ENCODE data around the gene NKAPD1. TPM values are rescaled to one million over a fixed set of nuclear protein-coding genes. Genes with fewer than 3 reads are reported as not detected.

Gene NKAPD1
- total and polyA plus RNA-seq, 2 of the 13 experiments (the other 11 are each of a cell fraction or from before 2014, with no cell fraction given) = 11.2 to 22.5 TPM

DNA sequence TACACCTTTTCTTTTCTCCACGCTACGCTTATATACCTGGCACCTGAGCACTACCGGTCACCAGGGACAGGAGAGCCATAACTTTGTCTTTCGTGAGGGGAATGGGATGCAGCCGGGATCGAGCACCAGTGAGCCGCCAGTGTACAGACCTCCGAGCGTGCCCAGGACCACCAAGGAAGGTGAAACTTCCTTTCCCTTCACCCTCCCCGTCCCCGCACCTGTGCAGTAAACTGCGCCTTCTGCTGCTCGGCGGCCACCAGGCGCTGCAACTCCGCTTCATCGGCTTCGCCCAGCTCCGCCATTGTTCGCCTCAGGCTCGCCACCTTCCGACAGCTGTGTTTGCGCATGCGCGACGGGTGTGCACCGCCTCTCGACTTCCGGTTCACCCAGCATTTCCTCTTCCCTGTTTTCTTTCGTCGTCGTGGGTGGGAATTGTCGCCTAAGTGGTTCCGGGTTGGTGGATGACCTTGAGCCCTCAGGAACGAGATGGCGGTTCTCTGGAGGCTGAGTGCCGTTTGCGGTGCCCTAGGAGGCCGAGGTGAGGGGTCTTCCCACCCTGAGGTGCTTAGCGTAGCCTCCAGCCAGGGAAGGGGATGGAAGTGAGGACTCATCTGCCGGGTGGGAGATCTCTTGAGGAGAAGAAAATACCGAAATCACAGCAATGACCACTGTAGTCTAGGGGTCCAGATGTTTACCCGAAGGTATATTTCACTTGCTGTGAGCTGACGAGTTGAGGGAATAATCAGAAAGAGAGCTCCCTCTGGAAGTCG is 12.5 kb downstream of the NKAPD1 start, which contains the start of the genes SDHD and TIMM8B (continued):
- peak; percentile 66 for TF ChIP-seq MIER3 (CRISPR knock-in tag; IDR thresholded peaks at IDR 0.05; ENCODE audit: borderline replicate concordance)
- no peak for TF ChIP-seq ZNF513 (CRISPR knock-in tag; conservative IDR thresholded peaks at IDR 0.05)
- 0 out of 2 replicates have a peak, but pooled peaks have one; percentile 54 for TF ChIP-seq SP4 (CRISPR knock-in tag; IDR thresholded peaks at IDR 0.05)
- no peak for TF ChIP-seq ARID3A (IDR thresholded peaks at IDR 0.05; ENCODE audit: low read depth, low read length)
- TF ChIP-seq KDM4B (CRISPR knock-in tag; IDR thresholded peaks at IDR 0.05) = peak; percentile 93
- peak; percentile 99 for TF ChIP-seq KAT8 (CRISPR knock-in tag; IDR thresholded peaks at IDR 0.05)
- TF ChIP-seq, protein P1, sequence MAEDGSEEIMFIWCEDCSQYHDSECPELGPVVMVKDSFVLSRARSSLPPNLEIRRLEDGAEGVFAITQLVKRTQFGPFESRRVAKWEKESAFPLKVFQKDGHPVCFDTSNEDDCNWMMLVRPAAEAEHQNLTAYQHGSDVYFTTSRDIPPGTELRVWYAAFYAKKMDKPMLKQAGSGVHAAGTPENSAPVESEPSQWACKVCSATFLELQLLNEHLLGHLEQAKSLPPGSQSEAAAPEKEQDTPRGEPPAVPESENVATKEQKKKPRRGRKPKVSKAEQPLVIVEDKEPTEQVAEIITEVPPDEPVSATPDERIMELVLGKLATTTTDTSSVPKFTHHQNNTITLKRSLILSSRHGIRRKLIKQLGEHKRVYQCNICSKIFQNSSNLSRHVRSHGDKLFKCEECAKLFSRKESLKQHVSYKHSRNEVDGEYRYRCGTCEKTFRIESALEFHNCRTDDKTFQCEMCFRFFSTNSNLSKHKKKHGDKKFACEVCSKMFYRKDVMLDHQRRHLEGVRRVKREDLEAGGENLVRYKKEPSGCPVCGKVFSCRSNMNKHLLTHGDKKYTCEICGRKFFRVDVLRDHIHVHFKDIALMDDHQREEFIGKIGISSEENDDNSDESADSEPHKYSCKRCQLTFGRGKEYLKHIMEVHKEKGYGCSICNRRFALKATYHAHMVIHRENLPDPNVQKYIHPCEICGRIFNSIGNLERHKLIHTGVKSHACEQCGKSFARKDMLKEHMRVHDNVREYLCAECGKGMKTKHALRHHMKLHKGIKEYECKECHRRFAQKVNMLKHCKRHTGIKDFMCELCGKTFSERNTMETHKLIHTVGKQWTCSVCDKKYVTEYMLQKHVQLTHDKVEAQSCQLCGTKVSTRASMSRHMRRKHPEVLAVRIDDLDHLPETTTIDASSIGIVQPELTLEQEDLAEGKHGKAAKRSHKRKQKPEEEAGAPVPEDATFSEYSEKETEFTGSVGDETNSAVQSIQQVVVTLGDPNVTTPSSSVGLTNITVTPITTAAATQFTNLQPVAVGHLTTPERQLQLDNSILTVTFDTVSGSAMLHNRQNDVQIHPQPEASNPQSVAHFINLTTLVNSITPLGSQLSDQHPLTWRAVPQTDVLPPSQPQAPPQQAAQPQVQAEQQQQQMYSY (CRISPR knock-in tag; IDR thresholded peaks at IDR 0.05) = no peak
- peak; percentile 94 for TF ChIP-seq AKAP8 (CRISPR knock-in tag; IDR thresholded peaks at IDR 0.05)
- TF ChIP-seq ESRRA (CRISPR knock-in tag; IDR thresholded peaks at IDR 0.05; ENCODE audit: low read depth) = peak; percentile 91
- TF ChIP-seq, protein P2, sequence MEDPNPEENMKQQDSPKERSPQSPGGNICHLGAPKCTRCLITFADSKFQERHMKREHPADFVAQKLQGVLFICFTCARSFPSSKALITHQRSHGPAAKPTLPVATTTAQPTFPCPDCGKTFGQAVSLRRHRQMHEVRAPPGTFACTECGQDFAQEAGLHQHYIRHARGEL (CRISPR knock-in tag; IDR thresholded peaks at IDR 0.05) = no peak
- TF ChIP-seq, protein P3, sequence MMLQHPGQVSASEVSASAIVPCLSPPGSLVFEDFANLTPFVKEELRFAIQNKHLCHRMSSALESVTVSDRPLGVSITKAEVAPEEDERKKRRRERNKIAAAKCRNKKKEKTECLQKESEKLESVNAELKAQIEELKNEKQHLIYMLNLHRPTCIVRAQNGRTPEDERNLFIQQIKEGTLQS (CRISPR knock-in tag; IDR thresholded peaks at IDR 0.05) = 0 out of 2 replicates have a peak, but pooled peaks have one; percentile 4
- no peak for TF ChIP-seq TEAD2 (CRISPR knock-in tag; IDR thresholded peaks at IDR 0.05)
- peak; percentile 76; the same call in 1 of the 2 replicates for TF ChIP-seq HDAC2 (CRISPR knock-in tag; IDR thresholded peaks at IDR 0.05)
- TF ChIP-seq ZNF567 (CRISPR knock-in tag; IDR thresholded peaks at IDR 0.05; ENCODE audit: borderline replicate concordance) = peak; percentile 57; the same call in 1 of the 2 replicates
- peak; percentile 68 for TF ChIP-seq CREB1 (IDR thresholded peaks at IDR 0.05)
- peak; percentile 93 for TF ChIP-seq CREB1 (CRISPR knock-in tag; IDR thresholded peaks at IDR 0.05)
- peak; percentile 96 for TF ChIP-seq THAP11 (CRISPR knock-in tag; IDR thresholded peaks at IDR 0.05)
- no peak for TF ChIP-seq SP1 (IDR thresholded peaks at IDR 0.05)
- peak; percentile 60 for TF ChIP-seq SP1 (CRISPR knock-in tag; IDR thresholded peaks at IDR 0.05)
- peak; percentile 81; the same call in 1 of the 2 replicates for TF ChIP-seq ZNF44 (CRISPR knock-in tag; IDR thresholded peaks at IDR 0.05)
- peak; percentile 63; the same call in 1 of the 2 replicates for TF ChIP-seq ZNF317 (CRISPR knock-in tag; IDR thresholded peaks at IDR 0.05)
- no peak; the same call in 1 of the 2 replicates for TF ChIP-seq ZNF543 (CRISPR knock-in tag; IDR thresholded peaks at IDR 0.05)
- TF ChIP-seq RBM39 (IDR thresholded peaks at IDR 0.05; ENCODE audit: low read depth, low read length, poor library complexity, severe bottlenecking) = no peak
